Sigmoid colon (tissue), 4 donors: ENCODE data around the gene ZNF451.

Experiments used
- EP300 ChIP-seq, 4 donors: sonication (generic); formaldehyde crosslinking; IDR thresholded peaks; one replicate each; pipeline ENCODE4 v1.6.1; 2017; ENCODE audit warnings: antibody characterized with exemption in 4 of 4
- POLR2A ChIP-seq, 2 donors: fragments of 450-650 bp; IDR thresholded peaks; one replicate each; pipeline ENCODE4 v1.6.1; 2016; ENCODE audit warnings: antibody characterized with exemption in 2 of 2, mild to moderate bottlenecking in 2 of 2, moderate library complexity in 2 of 2

GRCh38 chr6:57087916-57088315 lies 2.1 kb upstream of the ZNF451 start:
- TF ChIP-seq EP300 (IDR thresholded peaks at IDR 0.05) (no peak), POLR2A (IDR thresholded peaks at IDR 0.05) (no peak)
